ENCODE results near the gene RNF40.

GRCh38 chr16:30767767-30768465 lies 5.8 kb downstream of the RNF40 start:
- TF ChIP-seq CTCF (conservative IDR thresholded peaks at IDR 0.05 in 1 of 2, IDR thresholded peaks at IDR 0.05 in 1 of 2; ENCODE audit: low read depth in 1 of 2, low read length in 2 of 2) (no peak), EZH2 (IDR thresholded peaks at IDR 0.05; ENCODE audit: low read length, missing control alignments) (no peak)
